Measurements from ENCODE around the gene PLEKHB2. TPM values are rescaled to one million over a fixed set of nuclear protein-coding genes. Genes with fewer than 3 reads are reported as not detected.
"Not testable (repeated sequence)": the region's sequence is repeated elsewhere in the genome, so short reads cannot be mapped to it uniquely, and the experiment has no call there.

PLEKHB2 gene
- total RNA-seq, 1 donor from 2014 or later, result 41.3 TPM

DNA sequence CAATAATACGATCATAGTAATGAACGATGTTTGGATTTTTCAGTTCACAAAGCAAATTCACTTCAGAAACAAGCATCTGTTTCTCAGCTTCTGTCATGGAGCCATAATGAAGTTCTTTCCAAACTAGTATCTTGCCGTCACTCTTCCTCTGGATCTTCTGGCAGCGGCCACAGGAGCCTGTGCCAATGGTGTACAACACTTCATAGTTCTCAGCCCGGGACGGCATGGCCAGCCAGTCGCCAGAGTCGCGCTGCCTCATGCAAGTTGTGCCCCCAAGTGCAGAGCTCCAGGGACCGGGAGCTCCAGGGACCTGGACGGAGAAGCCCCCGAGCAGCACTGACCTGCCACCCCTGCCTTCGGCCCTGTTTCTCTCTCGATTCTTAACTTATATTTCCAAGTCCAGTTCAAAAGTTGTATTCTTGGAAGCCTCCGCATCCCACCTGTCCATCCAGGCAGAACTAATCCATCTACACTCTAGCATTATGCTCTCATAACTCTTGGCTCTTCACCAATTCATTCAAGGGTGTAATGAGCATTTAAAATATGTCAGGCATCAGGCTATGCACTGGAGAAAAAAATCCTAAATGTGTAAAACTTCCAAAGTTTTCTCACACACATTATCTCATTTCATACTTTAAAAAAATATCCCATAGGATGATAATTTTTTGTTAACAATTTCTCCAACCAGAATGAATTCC, 73.7 kb downstream of the PLEKHB2 start:
- DNase-seq (ENCODE audit: low spot score); intact Hi-C loops (cut with DNase I): not testable (repeated sequence)

DNA sequence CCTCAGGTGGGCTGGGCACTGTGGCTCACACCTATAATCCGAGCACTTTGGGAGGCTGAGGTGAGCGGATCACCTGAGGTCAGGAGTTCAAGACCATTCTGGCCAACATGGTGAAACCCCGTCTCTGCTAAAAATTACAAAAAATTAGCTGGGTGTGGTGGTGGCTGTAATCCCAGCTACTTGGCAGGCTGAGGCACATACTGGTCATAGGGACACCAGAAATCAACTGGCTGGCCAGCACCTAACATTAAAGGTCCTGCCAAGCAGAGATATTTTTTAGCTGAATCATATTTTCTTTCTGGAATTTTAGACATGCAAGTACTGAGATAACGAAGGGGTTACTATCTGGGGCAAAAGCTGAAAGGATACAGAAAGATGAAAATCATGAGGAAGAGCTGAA, 76.3 kb downstream of the PLEKHB2 start:
- intact Hi-C loops (cut with DNase I), result not testable (repeated sequence)

DNA sequence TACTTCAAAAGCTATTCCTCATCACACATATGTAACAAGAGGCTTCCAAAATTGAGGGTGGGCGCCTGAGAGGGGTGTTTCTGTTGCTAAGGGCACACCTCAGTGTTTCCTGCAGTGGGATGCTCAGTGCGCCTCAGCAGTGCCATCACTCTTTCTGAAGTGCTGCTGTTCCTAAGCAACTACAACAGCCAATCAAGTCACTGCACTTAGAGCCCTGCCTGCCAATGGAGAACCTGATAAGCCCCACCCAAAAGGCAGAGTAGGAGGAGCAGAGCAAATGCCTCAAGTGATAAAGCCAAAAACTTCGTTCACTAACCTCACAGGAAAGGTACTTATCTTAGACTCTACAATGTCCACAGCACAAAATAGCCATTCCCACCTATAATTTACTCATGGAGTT, 88.3 kb downstream of the PLEKHB2 start:
- DNase-seq (ENCODE audit: low spot score); intact Hi-C loops (cut with DNase I): not testable (repeated sequence)

More for the DNA sequence above, 76.3 kb downstream of the PLEKHB2 start:
- DNase-seq (ENCODE audit: low spot score), result not testable (repeated sequence)

DNA sequence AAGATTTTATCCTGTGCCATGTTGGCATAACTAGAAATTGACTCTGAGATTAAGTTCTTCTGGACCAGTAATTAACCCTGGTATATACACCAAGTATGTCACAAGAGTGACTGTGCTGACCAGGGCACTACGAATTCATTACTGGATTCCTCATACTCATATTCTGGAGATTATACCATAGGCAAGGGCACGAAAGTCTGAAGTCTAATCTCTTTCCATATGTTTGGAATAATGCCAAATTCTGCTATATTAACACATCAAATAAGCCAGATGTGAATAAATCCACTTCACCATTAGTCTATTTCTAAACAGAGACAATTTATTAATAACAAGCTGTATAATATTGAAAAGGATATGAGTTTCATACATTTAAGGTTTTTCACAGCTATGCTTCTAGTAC, 91.0 kb downstream of the PLEKHB2 start:
- DNase-seq (ENCODE audit: low spot score); intact Hi-C loops (cut with DNase I): not testable (repeated sequence)

Other genes with a start within 250 kb of the PLEKHB2 start
- gene FAM168B, start 11.9 kb upstream of the PLEKHB2 start, total RNA-seq, result 90.3 TPM
- gene POTEE, start 104.2 kb downstream of the PLEKHB2 start, total RNA-seq, result not detected

Measured in cardiac septum (tissue), 1 donor.